GM21723 (cell line): ENCODE measurements around the gene ACSS1.

ENCODE experiments used
- ATAC-seq: cut with Tn5 transposase; IDR thresholded peaks from one replicate; pipeline ENCODE4 v1.9.1; 2021; ENCODE audit warnings: mild to moderate bottlenecking, moderate library complexity; ENCODE audit not compliant: unreplicated experiment

The ACSS1 gene

DNA sequence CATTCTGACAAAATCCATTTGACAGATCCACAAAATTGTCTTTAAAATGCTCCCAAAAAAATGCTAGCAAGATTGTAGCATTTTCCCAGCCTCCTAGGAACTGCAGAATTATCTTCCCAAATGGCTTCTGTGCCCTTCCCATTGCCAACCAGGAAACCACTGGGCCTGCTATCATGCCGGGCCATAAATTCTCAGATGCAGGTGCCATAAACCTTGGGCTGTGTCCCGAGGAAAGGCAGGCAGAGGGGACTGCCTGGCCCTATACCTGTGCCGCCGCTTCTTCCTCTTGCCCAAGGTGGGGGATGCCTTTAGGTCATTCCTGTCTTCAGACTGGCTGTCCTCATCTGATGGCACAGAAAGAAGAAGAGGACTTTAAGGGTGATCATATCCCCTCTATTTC is 21.2 kb upstream of the ACSS1 start:
- no peak for ATAC-seq

GRCh38 chr20:25078662-25079061 is 20.7 kb upstream of the ACSS1 start:
- no peak for ATAC-seq

DNA sequence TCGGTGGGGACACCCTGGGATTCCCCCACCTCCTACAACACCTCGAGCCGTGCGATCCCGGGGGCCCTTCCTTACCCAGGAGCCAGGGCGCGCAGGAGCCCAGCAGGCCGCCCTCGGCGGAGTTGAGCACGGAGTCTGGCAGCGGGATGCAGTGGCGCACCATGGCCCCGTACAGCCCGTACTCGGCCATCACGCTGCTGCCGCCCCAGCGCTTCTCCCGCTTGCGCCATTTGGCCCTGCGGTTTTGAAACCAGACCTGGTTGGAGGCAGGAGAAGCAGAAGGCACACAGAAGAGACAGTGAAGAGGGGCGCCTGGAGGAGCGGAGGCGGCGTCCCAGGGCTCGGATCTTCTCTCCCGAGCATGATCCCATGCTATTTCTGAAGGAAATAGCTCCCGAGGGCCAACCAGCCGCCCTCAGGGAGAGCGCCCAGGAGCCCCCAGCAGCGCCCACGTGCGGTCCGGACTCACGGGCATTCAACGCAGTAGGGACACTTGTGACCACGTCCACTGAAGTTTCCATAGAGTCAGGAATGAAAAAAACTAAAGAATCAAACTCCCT is 19.8 kb upstream of the ACSS1 start:
- no peak for ATAC-seq

- ATAC-seq, result no peak
These were observed 19.0 kb upstream of the ACSS1 start for GRCh38 chr20:25076731-25077609.

GRCh38 chr20:25076201-25076600 is 18.3 kb upstream of the ACSS1 start:
- no peak for ATAC-seq

DNA sequence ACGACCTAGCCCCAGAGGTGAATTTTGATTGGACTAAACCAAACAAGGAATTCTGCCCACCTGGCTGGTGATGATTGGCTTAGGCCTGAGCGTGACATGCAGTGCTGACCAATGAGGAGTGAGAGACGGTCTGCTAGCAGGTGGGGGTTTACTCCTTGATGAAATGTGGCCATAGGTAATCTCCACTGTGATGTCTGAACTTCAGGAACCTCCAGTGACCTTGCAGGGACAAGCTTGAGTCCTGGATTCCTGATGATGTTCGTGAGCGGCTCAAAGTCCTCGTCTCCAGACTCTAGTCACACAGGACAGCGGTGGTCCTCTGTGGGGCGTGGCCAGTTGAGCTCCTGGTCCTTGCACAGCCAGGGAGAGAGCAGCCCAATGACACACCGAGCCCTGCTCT is 15.6 kb upstream of the ACSS1 start:
- ATAC-seq, result no peak

- ATAC-seq, result no peak
These were observed 14.4 kb upstream of the ACSS1 start for GRCh38 chr20:25072226-25072811.

DNA sequence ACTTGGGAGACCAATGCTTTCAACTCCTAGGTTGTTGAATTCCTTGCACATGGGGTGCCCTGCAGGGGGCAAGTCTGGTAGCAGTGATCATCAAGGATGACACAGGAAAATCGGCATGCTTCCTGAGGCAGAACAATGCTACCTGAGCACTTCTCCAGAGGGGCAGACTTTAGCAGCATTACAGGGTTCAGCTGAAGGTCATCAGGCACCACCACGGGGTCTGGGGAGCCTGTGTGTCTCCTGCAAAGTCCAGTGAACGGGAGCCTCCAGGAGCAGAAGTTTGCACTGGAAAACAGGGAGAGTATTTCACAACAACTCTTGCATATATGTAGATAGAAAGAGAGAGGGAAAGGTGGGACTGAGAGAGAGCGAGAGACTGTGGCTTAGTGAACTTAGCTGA is 13.8 kb upstream of the ACSS1 start:
- ATAC-seq, result no peak

DNA sequence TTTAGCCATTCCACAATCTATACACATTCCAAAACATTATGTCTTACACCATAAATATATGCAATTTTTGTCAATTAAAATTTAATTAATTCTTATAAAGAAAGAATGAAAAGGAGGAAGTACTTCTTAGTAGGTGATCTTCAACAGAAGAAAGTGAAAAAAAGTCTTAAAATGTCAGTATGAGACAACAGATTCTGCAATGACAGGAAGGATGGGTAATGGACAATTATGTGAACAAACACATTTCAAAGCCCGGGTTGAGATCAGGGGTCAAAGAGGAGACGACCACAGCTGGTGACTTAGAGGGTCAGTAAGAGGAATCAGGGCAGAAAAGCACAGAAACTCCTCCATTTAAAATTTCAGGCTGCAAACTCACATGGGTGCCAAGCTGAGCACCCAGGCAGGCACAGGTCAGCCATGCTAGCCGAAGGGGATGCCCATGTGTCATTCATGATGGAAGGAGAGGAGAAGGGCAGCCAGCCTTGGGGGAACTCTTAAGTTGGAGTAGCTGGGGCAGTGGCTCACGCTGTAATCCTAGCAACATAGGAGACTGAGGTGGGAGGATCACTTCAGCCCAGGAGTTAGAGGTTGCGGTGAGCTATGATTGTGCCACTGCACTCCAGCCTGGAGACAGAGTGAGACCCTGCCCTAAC is 13.0 kb upstream of the ACSS1 start:
- ATAC-seq, result no peak

DNA sequence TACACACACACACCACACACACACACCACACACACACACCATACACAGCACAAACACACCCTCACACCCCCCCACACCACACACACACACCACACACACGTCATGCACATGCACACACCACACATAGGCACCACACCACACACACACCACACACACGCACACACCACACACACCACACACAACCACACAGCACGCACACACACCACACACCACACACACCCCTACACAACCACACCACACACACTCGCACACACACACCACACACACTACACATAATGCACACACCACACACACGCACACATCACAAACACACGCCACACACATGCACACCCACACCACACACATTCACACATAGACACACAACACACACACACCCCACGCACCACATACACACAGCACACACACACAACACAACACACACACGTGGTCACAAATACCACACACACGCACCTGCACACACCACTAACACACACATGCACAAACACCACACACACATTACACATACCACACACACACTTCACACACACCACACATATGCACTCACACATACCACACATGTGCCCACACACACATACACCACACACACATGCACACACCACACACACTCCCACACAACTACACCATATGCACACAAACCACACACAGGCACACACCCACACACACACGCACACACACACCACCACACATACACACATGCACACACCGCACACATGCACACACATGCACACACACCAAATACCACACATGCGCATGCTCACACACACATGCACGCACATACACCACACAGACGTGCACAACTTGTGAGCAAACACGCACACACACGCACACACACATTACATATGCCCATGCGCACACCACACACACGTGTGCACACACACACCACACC is 9.4 kb upstream of the ACSS1 start:
- ATAC-seq, result no peak

- ATAC-seq, result no peak
These were observed 8.4 kb upstream of the ACSS1 start for GRCh38 chr20:25066386-25066785.

DNA sequence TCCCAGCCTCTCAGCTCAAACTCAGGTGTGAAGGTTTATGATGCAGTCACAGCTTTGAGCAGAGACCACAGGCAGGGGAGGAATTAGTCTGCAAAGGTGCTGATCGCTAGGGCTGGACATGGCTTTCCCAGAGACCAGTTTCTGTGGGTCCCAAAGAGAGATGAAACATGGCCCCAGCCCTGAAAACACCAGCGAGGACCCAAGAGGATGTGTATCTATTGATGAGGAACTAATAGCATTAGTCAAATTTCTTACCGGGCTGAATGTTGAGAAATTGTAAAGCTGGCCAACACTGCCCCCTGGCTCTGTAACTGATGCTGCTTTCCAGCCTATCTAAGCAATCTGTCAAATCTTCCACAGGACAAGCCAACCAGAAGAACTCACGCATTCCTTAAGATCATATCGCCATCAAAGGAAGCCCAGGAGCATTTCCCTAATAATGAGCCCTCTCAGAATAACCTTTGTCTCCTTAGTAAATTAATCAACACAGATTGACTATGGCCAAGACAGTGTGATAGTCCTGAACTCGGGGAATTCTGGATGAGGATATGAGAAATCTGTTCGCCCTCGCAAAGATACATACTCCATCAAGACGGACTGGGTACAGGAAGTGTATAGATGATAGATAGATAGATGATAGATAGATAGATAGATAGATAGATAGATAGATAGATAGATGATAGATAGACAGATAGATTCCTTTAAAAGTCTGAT is 7.8 kb upstream of the ACSS1 start:
- peak; percentile 67 for ATAC-seq

- peak; percentile 10 for ATAC-seq
These were observed 7.2 kb upstream of the ACSS1 start for GRCh38 chr20:25065072-25065624.

GRCh38 chr20:25064561-25065071 is 6.7 kb upstream of the ACSS1 start:
- ATAC-seq, result no peak

- ATAC-seq, result no peak
These were observed 6.0 kb upstream of the ACSS1 start for GRCh38 chr20:25063981-25064380.

DNA sequence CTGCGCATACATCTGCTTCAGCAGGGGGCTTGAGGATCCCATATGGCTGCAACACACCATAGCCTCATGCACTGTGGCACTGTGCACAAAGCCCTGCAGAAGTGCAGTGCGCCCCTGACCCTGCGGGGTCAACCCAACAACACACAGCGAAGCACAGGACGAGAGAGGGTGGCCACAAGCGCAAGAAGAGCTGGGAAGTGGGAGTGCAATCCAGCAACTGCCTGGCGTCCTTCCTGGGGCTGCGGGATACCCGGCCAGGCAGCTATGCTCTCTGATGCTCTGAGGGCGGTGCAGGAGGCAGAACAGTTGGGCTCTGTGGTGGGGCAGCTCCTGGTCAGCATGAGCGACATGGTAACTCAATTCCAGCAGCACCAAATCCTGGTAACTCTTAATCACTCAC is 5.6 kb upstream of the ACSS1 start:
- ATAC-seq, result no peak

- no peak for ATAC-seq
These were observed 4.9 kb upstream of the ACSS1 start for GRCh38 chr20:25062841-25063240.

- ATAC-seq, result no peak
These were observed 4.0 kb upstream of the ACSS1 start for GRCh38 chr20:25061821-25062530.
